Panc1 (cell line): Measurements from ENCODE around the gene TMEM259. TPM values are rescaled to one million over a fixed set of nuclear protein-coding genes. Genes with fewer than 3 reads are reported as not detected.
A peak's percentile ranks its signal among the peaks of the same experiment; 100 is the strongest.

ENCODE experiments used
- ATAC-seq: fragments of 200-7000 bp; cut with Tn5 transposase; 2 replicates; pipeline ENCODE4 v1.9.1; 2020; ENCODE audit warnings: mild to moderate bottlenecking, moderate library complexity
- BruUV-seq: library from RNA; stranded (reverse); fragments of 400-500 nt; replicated peaks from 2 replicates; lab custom pipeline; 2021; lab: Mats Ljungman, UMichigan
- CTCF ChIA-PET: fragments of 300-600 bp; sonication (Branson Sonifier 250); formaldehyde crosslinking; loops from one replicate; lab custom pipeline; 2022; ENCODE audit warnings: antibody characterized with exemption; lab: Charles Lee
- POLR2A ChIA-PET: fragments of 300-600 bp; sonication (Branson Sonifier 250); formaldehyde crosslinking; loops from one replicate; lab custom pipeline; 2022; ENCODE audit warnings: antibody characterized with exemption; lab: Charles Lee
- DNase-seq: peaks from one replicate; pipeline ENCODE4 v3.0.0-alpha.2; 2010; ENCODE audit warnings: low read depth, low spot score
- H3K27ac ChIP-seq: 2 replicates; pipeline ENCODE4 v1.5.1; 2011; ENCODE audit warnings: mild to moderate bottlenecking, low read length, inconsistent platforms
- H3K27me3 ChIP-seq: fragments of 200-500 bp; sonication (Bioruptor generic); 2 replicates; pipeline ENCODE4 v1.6.0; 2014; ENCODE audit warnings: low read length, inconsistent platforms; ENCODE audit not compliant: control insufficient read depth, insufficient read depth
- H3K36me3 ChIP-seq: fragments of 200-500 bp; sonication (Bioruptor generic); 2 replicates; pipeline ENCODE4 v1.5.1; 2014; ENCODE audit warnings: inconsistent platforms, mild to moderate bottlenecking, low read length, moderate library complexity; ENCODE audit not compliant: control insufficient read depth, insufficient read depth
- H3K4me1 ChIP-seq: 2 replicates; pipeline ENCODE4 v1.5.1; 2011; ENCODE audit warnings: inconsistent platforms, mild to moderate bottlenecking, low read length, moderate library complexity; ENCODE audit not compliant: control insufficient read depth, insufficient read depth
- H3K4me3 ChIP-seq, 2 experiments: 2 replicates each; pipeline ENCODE4 v1.5.1; 2011 to 2012; ENCODE audit warnings: low read depth in 2 of 2, low read length in 2 of 2, mild to moderate bottlenecking in 2 of 2, inconsistent platforms in 1 of 2, moderate library complexity in 1 of 2
- H3K9me3 ChIP-seq: fragments of 200-500 bp; sonication (Bioruptor generic); 2 replicates; pipeline ENCODE4 v1.5.1; 2014; ENCODE audit warnings: low read depth, mild to moderate bottlenecking, inconsistent platforms, low read length, moderate library complexity; ENCODE audit not compliant: control insufficient read depth, insufficient read depth
- POLR2AphosphoS5 ChIP-seq: IDR thresholded peaks from 2 replicates; pipeline ENCODE4 v1.6.1; 2012; ENCODE audit warnings: mild to moderate bottlenecking, low read depth, low read length, moderate library complexity
- SIN3A ChIP-seq: IDR thresholded peaks from 2 replicates; pipeline ENCODE4 v1.6.1; 2012; ENCODE audit warnings: low read depth, mild to moderate bottlenecking, low read length, moderate library complexity, borderline replicate concordance; ENCODE audit not compliant: insufficient read depth
- TCF7L2 ChIP-seq: IDR thresholded peaks from 2 replicates; pipeline ENCODE4 v1.6.1; 2011; ENCODE audit warnings: mild to moderate bottlenecking, low read depth, low read length, inconsistent platforms
- in situ Hi-C: cut with HindIII; loops from 2 replicates; pipeline ENCODE4 v1.10.0; 2016; ENCODE audit warnings: low sequenced_read_pairs, low pct_unique_long_range_greater_than_20kb
- intact Hi-C: fragments of 100-400 bp; cut with micrococcal nuclease; formaldehyde crosslinking; loops from one replicate; pipeline ENCODE4 v1.10.0; 2022; ENCODE audit not compliant: unreplicated experiment
- total RNA-seq: library from RNA; stranded (reverse); gene quantifications from one replicate; pipeline ENCODE4 v1.2.1, GENCODE V29; 2021; ENCODE audit not compliant: unreplicated experiment
- TF ChIP-seq, protein P1 (sequence below), 2 experiments: IDR thresholded peaks; 2 replicates each; pipeline ENCODE4 v1.6.1; 2011 to 2012; ENCODE audit warnings: low read depth in 2 of 2, control low read depth in 1 of 2, low read length in 1 of 2, mild to moderate bottlenecking in 1 of 2, moderate library complexity in 1 of 2; ENCODE audit not compliant: insufficient read depth in 1 of 2
- TF ChIP-seq, protein P2 (sequence below): fragments of 450-650 bp; IDR thresholded peaks from 2 replicates; pipeline ENCODE4 v1.5.1; 2017; ENCODE audit warnings: mild to moderate bottlenecking

TMEM259 gene
- total RNA-seq, 1 experiment from 2014 or later = 193 TPM

DNA sequence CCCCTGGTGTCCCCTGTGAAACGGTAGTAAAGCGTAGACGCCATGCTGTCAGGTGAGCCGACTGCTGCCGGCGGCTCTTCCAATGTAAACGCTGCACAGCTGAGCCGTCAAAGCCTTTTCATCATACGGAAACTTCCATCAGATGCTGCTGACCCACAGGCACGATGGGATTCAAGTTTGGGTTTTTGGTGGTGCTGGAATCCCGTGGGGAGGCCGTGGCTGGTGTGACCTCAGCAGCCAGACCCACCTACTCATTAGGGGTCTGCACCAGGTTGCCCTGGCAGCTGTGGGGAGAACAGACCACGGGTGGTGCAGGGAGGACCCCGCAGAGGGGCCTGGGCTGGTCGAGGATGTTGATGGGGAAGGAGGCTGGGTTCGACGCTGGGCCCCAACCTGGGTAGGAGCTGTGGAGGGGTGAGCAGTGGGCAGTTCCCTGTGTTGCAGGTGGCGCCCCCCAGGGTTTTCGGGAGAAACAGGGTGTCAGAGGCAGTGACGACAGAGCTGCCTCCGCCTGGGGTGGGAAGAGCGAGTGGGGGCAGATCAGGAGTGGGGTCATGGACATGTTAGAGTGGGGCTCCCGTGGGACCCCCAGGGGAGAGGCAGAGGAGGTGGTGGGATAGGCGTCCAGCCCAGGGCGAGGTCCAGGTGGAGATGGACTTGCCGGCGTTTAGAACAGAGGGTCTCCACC lies 14.1 kb downstream of the TMEM259 start:
- in situ Hi-C loops = no loop called here
- H3K9me3 ChIP-seq = no peaks in the 10 kb centered on the region
- no peak for ATAC-seq

DNA sequence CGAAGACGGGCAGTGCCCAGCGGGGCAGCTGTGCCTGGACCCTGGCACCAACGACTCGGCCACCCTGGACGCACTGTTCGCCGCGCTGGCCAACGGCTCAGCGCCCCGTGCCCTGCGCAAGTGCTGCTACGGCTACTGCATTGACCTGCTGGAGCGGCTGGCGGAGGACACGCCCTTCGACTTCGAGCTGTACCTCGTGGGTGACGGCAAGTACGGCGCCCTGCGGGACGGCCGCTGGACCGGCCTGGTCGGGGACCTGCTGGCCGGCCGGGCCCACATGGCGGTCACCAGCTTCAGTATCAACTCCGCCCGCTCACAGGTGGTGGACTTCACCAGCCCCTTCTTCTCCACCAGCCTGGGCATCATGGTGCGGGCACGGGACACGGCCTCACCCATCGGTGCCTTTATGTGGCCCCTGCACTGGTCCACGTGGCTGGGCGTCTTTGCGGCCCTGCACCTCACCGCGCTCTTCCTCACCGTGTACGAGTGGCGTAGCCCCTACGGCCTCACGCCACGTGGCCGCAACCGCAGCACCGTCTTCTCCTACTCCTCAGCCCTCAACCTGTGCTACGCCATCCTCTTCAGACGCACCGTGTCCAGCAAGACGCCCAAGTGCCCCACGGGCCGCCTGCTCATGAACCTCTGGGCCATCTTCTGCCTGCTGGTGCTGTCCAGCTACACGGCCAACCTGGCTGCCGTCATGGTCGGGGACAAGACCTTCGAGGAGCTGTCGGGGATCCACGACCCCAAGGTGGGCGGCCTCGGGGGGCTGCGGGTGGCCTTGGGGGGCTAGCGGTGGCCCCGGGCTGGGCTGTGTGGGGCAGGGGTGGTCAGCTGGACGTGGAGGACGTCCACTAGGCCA lies 15.9 kb downstream of the TMEM259 start:
- Histone ChIP-seq H3K27ac (no peak overlapping the region), H3K4me3 (no peak overlapping the region), H3K27me3 (no peaks in the 10 kb centered on the region), H3K36me3 (no peaks in the 10 kb centered on the region), H3K4me1 (no peaks in the 10 kb centered on the region; the same call in 1 of the 2 replicates), H3K9me3 (no peaks in the 10 kb centered on the region)
- in situ Hi-C loops = no loop called here
- POLR2A ChIA-PET = no interaction called here
- no TSS peak for BruUV-seq
- CTCF ChIA-PET = no interaction called here
- DNase-seq (no peak), ATAC-seq (no peak)
- TF ChIP-seq SIN3A = no peak
- TF ChIP-seq, protein P1, sequence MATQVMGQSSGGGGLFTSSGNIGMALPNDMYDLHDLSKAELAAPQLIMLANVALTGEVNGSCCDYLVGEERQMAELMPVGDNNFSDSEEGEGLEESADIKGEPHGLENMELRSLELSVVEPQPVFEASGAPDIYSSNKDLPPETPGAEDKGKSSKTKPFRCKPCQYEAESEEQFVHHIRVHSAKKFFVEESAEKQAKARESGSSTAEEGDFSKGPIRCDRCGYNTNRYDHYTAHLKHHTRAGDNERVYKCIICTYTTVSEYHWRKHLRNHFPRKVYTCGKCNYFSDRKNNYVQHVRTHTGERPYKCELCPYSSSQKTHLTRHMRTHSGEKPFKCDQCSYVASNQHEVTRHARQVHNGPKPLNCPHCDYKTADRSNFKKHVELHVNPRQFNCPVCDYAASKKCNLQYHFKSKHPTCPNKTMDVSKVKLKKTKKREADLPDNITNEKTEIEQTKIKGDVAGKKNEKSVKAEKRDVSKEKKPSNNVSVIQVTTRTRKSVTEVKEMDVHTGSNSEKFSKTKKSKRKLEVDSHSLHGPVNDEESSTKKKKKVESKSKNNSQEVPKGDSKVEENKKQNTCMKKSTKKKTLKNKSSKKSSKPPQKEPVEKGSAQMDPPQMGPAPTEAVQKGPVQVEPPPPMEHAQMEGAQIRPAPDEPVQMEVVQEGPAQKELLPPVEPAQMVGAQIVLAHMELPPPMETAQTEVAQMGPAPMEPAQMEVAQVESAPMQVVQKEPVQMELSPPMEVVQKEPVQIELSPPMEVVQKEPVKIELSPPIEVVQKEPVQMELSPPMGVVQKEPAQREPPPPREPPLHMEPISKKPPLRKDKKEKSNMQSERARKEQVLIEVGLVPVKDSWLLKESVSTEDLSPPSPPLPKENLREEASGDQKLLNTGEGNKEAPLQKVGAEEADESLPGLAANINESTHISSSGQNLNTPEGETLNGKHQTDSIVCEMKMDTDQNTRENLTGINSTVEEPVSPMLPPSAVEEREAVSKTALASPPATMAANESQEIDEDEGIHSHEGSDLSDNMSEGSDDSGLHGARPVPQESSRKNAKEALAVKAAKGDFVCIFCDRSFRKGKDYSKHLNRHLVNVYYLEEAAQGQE (IDR thresholded peaks at IDR 0.05; ENCODE audit: insufficient read depth in 1 of 2, low read depth in 2 of 2, low read length in 1 of 2) = no peak
- intact Hi-C loops = no loop called here

More for the DNA sequence above, 14.1 kb downstream of the TMEM259 start:
- ChIA-PET CTCF (no interaction called here), POLR2A (no interaction called here)
- no peaks in the 10 kb centered on the region for H3K36me3 ChIP-seq
- H3K4me3 ChIP-seq = no peak overlapping the region
- H3K27me3 ChIP-seq = no peaks in the 10 kb centered on the region
- DNase-seq = no peak
- H3K27ac ChIP-seq = no peak overlapping the region
- BruUV-seq = no TSS peak
- no peak for TF ChIP-seq TCF7L2
- TF ChIP-seq, protein P2, sequence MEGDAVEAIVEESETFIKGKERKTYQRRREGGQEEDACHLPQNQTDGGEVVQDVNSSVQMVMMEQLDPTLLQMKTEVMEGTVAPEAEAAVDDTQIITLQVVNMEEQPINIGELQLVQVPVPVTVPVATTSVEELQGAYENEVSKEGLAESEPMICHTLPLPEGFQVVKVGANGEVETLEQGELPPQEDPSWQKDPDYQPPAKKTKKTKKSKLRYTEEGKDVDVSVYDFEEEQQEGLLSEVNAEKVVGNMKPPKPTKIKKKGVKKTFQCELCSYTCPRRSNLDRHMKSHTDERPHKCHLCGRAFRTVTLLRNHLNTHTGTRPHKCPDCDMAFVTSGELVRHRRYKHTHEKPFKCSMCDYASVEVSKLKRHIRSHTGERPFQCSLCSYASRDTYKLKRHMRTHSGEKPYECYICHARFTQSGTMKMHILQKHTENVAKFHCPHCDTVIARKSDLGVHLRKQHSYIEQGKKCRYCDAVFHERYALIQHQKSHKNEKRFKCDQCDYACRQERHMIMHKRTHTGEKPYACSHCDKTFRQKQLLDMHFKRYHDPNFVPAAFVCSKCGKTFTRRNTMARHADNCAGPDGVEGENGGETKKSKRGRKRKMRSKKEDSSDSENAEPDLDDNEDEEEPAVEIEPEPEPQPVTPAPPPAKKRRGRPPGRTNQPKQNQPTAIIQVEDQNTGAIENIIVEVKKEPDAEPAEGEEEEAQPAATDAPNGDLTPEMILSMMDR = peak; percentile 19
- TF ChIP-seq, protein P1 (IDR thresholded peaks at IDR 0.05; ENCODE audit: insufficient read depth in 1 of 2, low read depth in 2 of 2, low read length in 1 of 2) = no peak
- no peak for TF ChIP-seq POLR2AphosphoS5
- TF ChIP-seq SIN3A = no peak
- intact Hi-C loops = no loop called here
- no peaks in the 10 kb centered on the region; the same call in 1 of the 2 replicates for H3K4me1 ChIP-seq
